ENCODE measurements around the gene KRT85.

DNA sequence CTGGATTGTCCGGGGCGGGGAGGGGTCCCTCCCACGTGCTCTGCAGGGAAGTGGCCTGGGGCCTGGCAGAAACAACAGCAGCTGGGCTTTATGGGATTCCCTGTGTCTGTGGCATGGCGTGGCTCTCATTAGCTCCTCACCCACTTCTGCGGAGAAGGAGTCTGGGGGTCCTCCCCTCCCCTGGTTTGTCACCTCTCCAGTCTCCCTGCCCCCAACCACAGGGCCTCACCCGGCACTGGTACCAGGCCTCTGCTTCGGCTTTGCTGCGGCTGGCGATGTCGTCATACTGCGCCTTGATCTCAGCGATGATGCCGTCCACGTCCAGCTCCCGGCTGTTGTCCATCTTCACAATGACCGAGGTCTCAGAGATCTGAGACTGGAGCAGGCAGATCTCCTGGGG is 32.5 kb upstream of the KRT85 start:
- TF ChIP-seq, protein P1, sequence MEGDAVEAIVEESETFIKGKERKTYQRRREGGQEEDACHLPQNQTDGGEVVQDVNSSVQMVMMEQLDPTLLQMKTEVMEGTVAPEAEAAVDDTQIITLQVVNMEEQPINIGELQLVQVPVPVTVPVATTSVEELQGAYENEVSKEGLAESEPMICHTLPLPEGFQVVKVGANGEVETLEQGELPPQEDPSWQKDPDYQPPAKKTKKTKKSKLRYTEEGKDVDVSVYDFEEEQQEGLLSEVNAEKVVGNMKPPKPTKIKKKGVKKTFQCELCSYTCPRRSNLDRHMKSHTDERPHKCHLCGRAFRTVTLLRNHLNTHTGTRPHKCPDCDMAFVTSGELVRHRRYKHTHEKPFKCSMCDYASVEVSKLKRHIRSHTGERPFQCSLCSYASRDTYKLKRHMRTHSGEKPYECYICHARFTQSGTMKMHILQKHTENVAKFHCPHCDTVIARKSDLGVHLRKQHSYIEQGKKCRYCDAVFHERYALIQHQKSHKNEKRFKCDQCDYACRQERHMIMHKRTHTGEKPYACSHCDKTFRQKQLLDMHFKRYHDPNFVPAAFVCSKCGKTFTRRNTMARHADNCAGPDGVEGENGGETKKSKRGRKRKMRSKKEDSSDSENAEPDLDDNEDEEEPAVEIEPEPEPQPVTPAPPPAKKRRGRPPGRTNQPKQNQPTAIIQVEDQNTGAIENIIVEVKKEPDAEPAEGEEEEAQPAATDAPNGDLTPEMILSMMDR (conservative IDR thresholded peaks at IDR 0.05; ENCODE audit: low read depth, low read length): no peak
- TF ChIP-seq POLR2A (IDR thresholded peaks at IDR 0.05; ENCODE audit: low read depth, low read length): no peak
- TF ChIP-seq RAD21 (IDR thresholded peaks at IDR 0.05; ENCODE audit: low read length): no peak
- no peak for TF ChIP-seq USF2 (IDR thresholded peaks at IDR 0.05; ENCODE audit: low read depth, low read length)
- TF ChIP-seq RCOR1 (IDR thresholded peaks at IDR 0.05; ENCODE audit: insufficient replicate concordance, low read length): no peak
- no peak for TF ChIP-seq SMC3 (IDR thresholded peaks at IDR 0.05; ENCODE audit: low read depth, low read length)
- TF ChIP-seq CEBPB (IDR thresholded peaks at IDR 0.05; ENCODE audit: low read depth, low read length): no peak
- TF ChIP-seq MAFK (IDR thresholded peaks at IDR 0.05; ENCODE audit: low read depth, low read length): no peak
- no peak for TF ChIP-seq RFX5 (IDR thresholded peaks at IDR 0.05; ENCODE audit: low read depth, low read length)
